IPS-18a (cell line): Measurements from ENCODE around the gene CYB561A3.

Experiments
- H3K27ac ChIP-seq: one replicate; pipeline ENCODE4 v1.5.1; 2013; ENCODE audit warnings: low read length
- H3K27me3 ChIP-seq: one replicate; pipeline ENCODE4 v1.6.1; 2013; ENCODE audit warnings: mild to moderate bottlenecking, low read length; ENCODE audit not compliant: control insufficient read depth, insufficient read depth
- H3K36me3 ChIP-seq: one replicate; pipeline ENCODE4 v1.6.1; 2013; ENCODE audit warnings: low read depth, low read length; ENCODE audit not compliant: control insufficient read depth
- H3K4me1 ChIP-seq: one replicate; pipeline ENCODE4 v1.6.1; 2013; ENCODE audit warnings: low read depth, low read length; ENCODE audit not compliant: control insufficient read depth
- H3K4me3 ChIP-seq: one replicate; pipeline ENCODE4 v1.5.1; 2013; ENCODE audit warnings: low read length
- H3K9ac ChIP-seq: one replicate; pipeline ENCODE4 v1.6.1; 2013; ENCODE audit warnings: mild to moderate bottlenecking, low read length, moderate library complexity
- H3K9me3 ChIP-seq: one replicate; pipeline ENCODE4 v1.6.1; 2013; ENCODE audit warnings: low read depth, low read length; ENCODE audit not compliant: control insufficient read depth

CYB561A3 gene

DNA sequence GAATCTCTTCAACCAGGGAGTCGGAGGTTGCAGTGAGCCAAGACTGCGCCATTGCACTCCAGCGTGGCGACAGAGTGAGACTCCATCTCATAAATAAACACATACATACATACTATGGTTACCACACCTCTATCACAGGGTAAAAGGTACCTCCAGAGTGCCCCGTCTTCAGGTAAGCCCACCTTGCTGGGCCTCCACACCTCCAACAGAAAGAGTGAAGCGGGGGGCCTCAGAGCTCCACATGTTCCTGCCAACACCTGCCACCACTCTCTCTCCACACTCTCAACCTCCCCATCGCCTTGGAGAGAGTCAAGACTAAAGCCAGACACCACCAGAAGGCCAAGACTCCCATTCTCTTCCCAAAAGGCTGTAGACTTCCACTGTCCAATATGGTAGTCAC lies 56.3 kb downstream of the CYB561A3 start:
- Histone ChIP-seq H3K27ac (no peak overlapping the region), H3K4me1 (no peaks in the 10 kb centered on the region), H3K27me3 (no peaks in the 10 kb centered on the region), H3K36me3 (peaks cover 95% of the 10 kb centered on the region), H3K9me3 (no peaks in the 10 kb centered on the region), H3K4me3 (no peak overlapping the region), H3K9ac (no peak overlapping the region)

DNA sequence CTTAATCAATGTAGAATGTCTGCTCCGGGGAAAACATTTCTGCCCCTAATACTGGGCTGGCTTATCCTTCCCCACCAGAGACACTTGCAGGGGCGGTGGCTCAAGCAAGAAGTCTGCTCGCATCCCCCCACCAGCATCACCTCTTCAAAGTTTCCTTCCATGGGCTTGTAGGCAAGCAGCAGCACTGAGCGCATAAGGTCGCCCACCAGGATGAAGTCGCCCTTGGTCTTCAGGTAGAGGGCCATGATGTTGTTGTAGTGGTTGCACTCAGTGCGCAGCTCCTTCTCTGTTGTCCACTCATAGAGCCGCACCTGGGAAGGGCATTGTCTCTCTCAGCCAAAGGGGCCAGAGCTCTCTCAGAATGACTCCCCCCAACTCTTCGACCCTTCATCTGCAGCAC lies 58.0 kb downstream of the CYB561A3 start:
- H3K4me1 ChIP-seq: no peaks in the 10 kb centered on the region
- H3K9me3 ChIP-seq: no peaks in the 10 kb centered on the region
- no peak overlapping the region for H3K4me3 ChIP-seq
- no peaks in the 10 kb centered on the region for H3K27me3 ChIP-seq
- no peak overlapping the region for H3K9ac ChIP-seq
- peaks cover 95% of the 10 kb centered on the region for H3K36me3 ChIP-seq
- H3K27ac ChIP-seq: no peak overlapping the region

- no peak overlapping the region for H3K9ac ChIP-seq
- peaks cover 92% of the 10 kb centered on the region for H3K36me3 ChIP-seq
These were observed 59.1 kb downstream of the CYB561A3 start for GRCh38 chr11:61302550-61302949.

More at GRCh38 chr11:61302550-61302949, 59.1 kb downstream of the CYB561A3 start:
- H3K9me3 ChIP-seq: no peaks in the 10 kb centered on the region
- H3K4me1 ChIP-seq: no peaks in the 10 kb centered on the region
- no peak overlapping the region for H3K4me3 ChIP-seq
- H3K27me3 ChIP-seq: no peaks in the 10 kb centered on the region
- H3K27ac ChIP-seq: no peak overlapping the region
